IPS-18a (cell line): ENCODE results near the gene STXBP5L.
"Not testable (repeated sequence)": the region's sequence is repeated elsewhere in the genome, so short reads cannot be mapped to it uniquely, and the experiment has no call there.

Source experiments
- H3K27ac ChIP-seq: one replicate; pipeline ENCODE4 v1.5.1; 2013; ENCODE audit warnings: low read length
- H3K27me3 ChIP-seq: one replicate; pipeline ENCODE4 v1.6.1; 2013; ENCODE audit warnings: mild to moderate bottlenecking, low read length; ENCODE audit not compliant: control insufficient read depth, insufficient read depth
- H3K36me3 ChIP-seq: one replicate; pipeline ENCODE4 v1.6.1; 2013; ENCODE audit warnings: low read depth, low read length; ENCODE audit not compliant: control insufficient read depth
- H3K4me1 ChIP-seq: one replicate; pipeline ENCODE4 v1.6.1; 2013; ENCODE audit warnings: low read depth, low read length; ENCODE audit not compliant: control insufficient read depth
- H3K4me3 ChIP-seq: one replicate; pipeline ENCODE4 v1.5.1; 2013; ENCODE audit warnings: low read length
- H3K9ac ChIP-seq: one replicate; pipeline ENCODE4 v1.6.1; 2013; ENCODE audit warnings: mild to moderate bottlenecking, low read length, moderate library complexity
- H3K9me3 ChIP-seq: one replicate; pipeline ENCODE4 v1.6.1; 2013; ENCODE audit warnings: low read depth, low read length; ENCODE audit not compliant: control insufficient read depth

Gene STXBP5L

GRCh38 chr3:121388308-121388707 lies 480.3 kb downstream of the STXBP5L start:
- H3K9me3 ChIP-seq, H3K27ac ChIP-seq, H3K27me3 ChIP-seq, H3K9ac ChIP-seq, H3K4me1 ChIP-seq, H3K4me3 ChIP-seq, H3K36me3 ChIP-seq: not testable (repeated sequence)

- H3K9me3 ChIP-seq, H3K4me1 ChIP-seq, H3K9ac ChIP-seq, H3K4me3 ChIP-seq, H3K36me3 ChIP-seq, H3K27me3 ChIP-seq, H3K27ac ChIP-seq: not testable (repeated sequence)
These were observed 488.0 kb downstream of the STXBP5L start for GRCh38 chr3:121395967-121396366.

- H3K9ac ChIP-seq, H3K36me3 ChIP-seq, H3K4me1 ChIP-seq, H3K4me3 ChIP-seq, H3K27me3 ChIP-seq, H3K27ac ChIP-seq, H3K9me3 ChIP-seq: not testable (repeated sequence)
These were observed 490.0 kb downstream of the STXBP5L start for GRCh38 chr3:121398051-121398450.

- H3K4me3 ChIP-seq: no peak overlapping the region
- H3K36me3 ChIP-seq: no peaks in the 10 kb centered on the region
- no peaks in the 10 kb centered on the region for H3K4me1 ChIP-seq
- no peaks in the 10 kb centered on the region for H3K9me3 ChIP-seq
- no peaks in the 10 kb centered on the region for H3K27me3 ChIP-seq
- H3K9ac ChIP-seq: no peak overlapping the region
- no peak overlapping the region for H3K27ac ChIP-seq
These were observed 491.8 kb downstream of the STXBP5L start for GRCh38 chr3:121399820-121400219.

- Histone ChIP-seq H3K9ac (no peak overlapping the region), H3K4me3 (no peak overlapping the region), H3K36me3 (no peaks in the 10 kb centered on the region), H3K27me3 (no peaks in the 10 kb centered on the region), H3K9me3 (no peaks in the 10 kb centered on the region), H3K4me1 (no peaks in the 10 kb centered on the region), H3K27ac (no peak overlapping the region)
These were observed 497.6 kb downstream of the STXBP5L start for GRCh38 chr3:121405631-121406030.

GRCh38 chr3:121411523-121411922 lies 503.5 kb downstream of the STXBP5L start:
- no peaks in the 10 kb centered on the region for H3K4me1 ChIP-seq
- H3K9ac ChIP-seq: no peak overlapping the region
- no peaks in the 10 kb centered on the region for H3K36me3 ChIP-seq
- no peaks in the 10 kb centered on the region for H3K27me3 ChIP-seq
- no peak overlapping the region for H3K4me3 ChIP-seq
- no peaks in the 10 kb centered on the region for H3K9me3 ChIP-seq
- no peak overlapping the region for H3K27ac ChIP-seq

GRCh38 chr3:121414924-121415323 lies 506.9 kb downstream of the STXBP5L start:
- H3K4me3 ChIP-seq: no peak overlapping the region
- H3K36me3 ChIP-seq: peaks cover 2% of the 10 kb centered on the region
- H3K4me1 ChIP-seq: no peaks in the 10 kb centered on the region
- H3K9me3 ChIP-seq: no peaks in the 10 kb centered on the region
- H3K27ac ChIP-seq: no peak overlapping the region
- H3K9ac ChIP-seq: no peak overlapping the region
- H3K27me3 ChIP-seq: no peaks in the 10 kb centered on the region

- Histone ChIP-seq H3K27ac (no peak overlapping the region), H3K9ac (no peak overlapping the region), H3K4me1 (no peaks in the 10 kb centered on the region), H3K9me3 (no peaks in the 10 kb centered on the region), H3K4me3 (no peak overlapping the region), H3K36me3 (peaks cover 2% of the 10 kb centered on the region), H3K27me3 (no peaks in the 10 kb centered on the region)
These were observed 510.2 kb downstream of the STXBP5L start for GRCh38 chr3:121418182-121418581.

GRCh38 chr3:121424549-121424948 lies 516.5 kb downstream of the STXBP5L start:
- Histone ChIP-seq H3K27ac (no peak overlapping the region), H3K27me3 (no peaks in the 10 kb centered on the region), H3K9me3 (no peaks in the 10 kb centered on the region), H3K4me3 (no peak overlapping the region), H3K36me3 (peaks cover 7% of the 10 kb centered on the region), H3K9ac (no peak overlapping the region), H3K4me1 (no peaks in the 10 kb centered on the region)

- Histone ChIP-seq H3K27ac (no peak overlapping the region), H3K9me3 (no peaks in the 10 kb centered on the region), H3K4me1 (no peaks in the 10 kb centered on the region), H3K9ac (no peak overlapping the region), H3K4me3 (no peak overlapping the region), H3K27me3 (no peaks in the 10 kb centered on the region), H3K36me3 (peaks cover 50% of the 10 kb centered on the region)
These were observed 522.7 kb downstream of the STXBP5L start for GRCh38 chr3:121430664-121431215.

- no peak overlapping the region for H3K27ac ChIP-seq
- H3K36me3 ChIP-seq: peaks cover 57% of the 10 kb centered on the region
- H3K9ac ChIP-seq: no peak overlapping the region
- no peaks in the 10 kb centered on the region for H3K9me3 ChIP-seq
- H3K27me3 ChIP-seq: no peaks in the 10 kb centered on the region
- H3K4me1 ChIP-seq: no peaks in the 10 kb centered on the region
- no peak overlapping the region for H3K4me3 ChIP-seq
These were observed 523.9 kb downstream of the STXBP5L start for GRCh38 chr3:121431726-121432517.

- Histone ChIP-seq H3K27me3 (no peaks in the 10 kb centered on the region), H3K36me3 (peaks cover 44% of the 10 kb centered on the region), H3K9ac (no peak overlapping the region), H3K4me3 (no peak overlapping the region), H3K4me1 (no peaks in the 10 kb centered on the region), H3K9me3 (no peaks in the 10 kb centered on the region), H3K27ac (no peak overlapping the region)
These were observed 528.1 kb downstream of the STXBP5L start for GRCh38 chr3:121436074-121436473.
